ENCODE measurements around the gene PHF23. TPM values are rescaled to one million over a fixed set of nuclear protein-coding genes. Genes with fewer than 3 reads are reported as not detected.
A peak's percentile ranks its signal among the peaks of the same experiment; 100 is the strongest.
"Not testable (repeated sequence)": the region's sequence is repeated elsewhere in the genome, so short reads cannot be mapped to it uniquely, and the experiment has no call there.

Gene PHF23
- total RNA-seq, 1 donor from 2014 or later = 19.4 TPM

GRCh38 chr17:7260651-7261378, 21.6 kb upstream of the PHF23 start:
- intact Hi-C loops (cut with DNase I) = no loop called here
- ATAC-seq (ENCODE audit: poor library complexity) = peak; percentile 67
- DNase-seq = peak; percentile 36

- ATAC-seq (ENCODE audit: poor library complexity) (no peak), DNase-seq (peak; percentile 13)
- intact Hi-C loops (cut with DNase I) = no loop called here
These were observed 20.9 kb upstream of the PHF23 start for GRCh38 chr17:7260151-7260550.

GRCh38 chr17:7259555-7259889, 20.3 kb upstream of the PHF23 start:
- DNase-seq (no peak), ATAC-seq (ENCODE audit: poor library complexity) (no peak)
- intact Hi-C loops (cut with DNase I) = no loop called here

GRCh38 chr17:7258731-7259554, 19.7 kb upstream of the PHF23 start:
- intact Hi-C loops (cut with DNase I) = no loop called here
- no peak for DNase-seq
- no peak for ATAC-seq (ENCODE audit: poor library complexity)

GRCh38 chr17:7256766-7257456, 17.7 kb upstream of the PHF23 start:
- DNase-seq (no peak), ATAC-seq (ENCODE audit: poor library complexity) (no peak)
- intact Hi-C loops (cut with DNase I) = no loop called here

GRCh38 chr17:7254511-7254910, 15.3 kb upstream of the PHF23 start:
- intact Hi-C loops (cut with DNase I) = no loop called here
- DNase-seq = peak; percentile 9
- no peak for ATAC-seq (ENCODE audit: poor library complexity)

- intact Hi-C loops (cut with DNase I) = no loop called here
- no peak for DNase-seq
- no peak for ATAC-seq (ENCODE audit: poor library complexity)
These were observed 13.8 kb upstream of the PHF23 start for GRCh38 chr17:7253082-7253481.

GRCh38 chr17:7252176-7253043, 13.2 kb upstream of the PHF23 start, which contains the start of gene ELP5:
TSS of gene ELP5 (plus strand) at chr17:7252215. CDS start at chr17:7252551, 336 bp downstream.
- intact Hi-C loops (cut with DNase I) = no loop called here
- ATAC-seq (ENCODE audit: poor library complexity) = peak; percentile 82
- DNase-seq = peak; percentile 97

GRCh38 chr17:7251661-7252175, 12.5 kb upstream of the PHF23 start, which contains the start of gene CTDNEP1:
TSS of gene CTDNEP1 (minus strand) at chr17:7251734. CDS start at chr17:7251296, 438 bp downstream.
- intact Hi-C loops (cut with DNase I) = no loop called here
- DNase-seq (peak; percentile 98), ATAC-seq (ENCODE audit: poor library complexity) (peak; percentile 95)

GRCh38 chr17:7250695-7251627, 11.7 kb upstream of the PHF23 start:
- ATAC-seq (ENCODE audit: poor library complexity) = no peak
- intact Hi-C loops (cut with DNase I) = no loop called here
- DNase-seq = no peak

- ATAC-seq (ENCODE audit: poor library complexity) = no peak
- DNase-seq = no peak
- intact Hi-C loops (cut with DNase I) = no loop called here
These were observed 10.6 kb upstream of the PHF23 start for GRCh38 chr17:7249830-7250229.

GRCh38 chr17:7249214-7249613, 10.0 kb upstream of the PHF23 start:
- intact Hi-C loops (cut with DNase I) = no loop called here
- ATAC-seq (ENCODE audit: poor library complexity) = no peak
- DNase-seq = no peak

GRCh38 chr17:7248796-7249195, 9.5 kb upstream of the PHF23 start:
- ATAC-seq (ENCODE audit: poor library complexity) (no peak), DNase-seq (no peak)

GRCh38 chr17:7246779-7247178, 7.5 kb upstream of the PHF23 start:
- intact Hi-C loops (cut with DNase I) = no loop called here
- DNase-seq (no peak), ATAC-seq (ENCODE audit: poor library complexity) (no peak)

More at GRCh38 chr17:7248796-7249195, 9.5 kb upstream of the PHF23 start:
- intact Hi-C loops (cut with DNase I) = no loop called here

GRCh38 chr17:7243838-7244237, 4.6 kb upstream of the PHF23 start:
- DNase-seq; ATAC-seq (ENCODE audit: poor library complexity); intact Hi-C loops (cut with DNase I): not testable (repeated sequence)

- no peak for DNase-seq
- intact Hi-C loops (cut with DNase I) = no loop called here
- no peak for ATAC-seq (ENCODE audit: poor library complexity)
These were observed 4.1 kb upstream of the PHF23 start for GRCh38 chr17:7243453-7243729.

- intact Hi-C loops (cut with DNase I) = no loop called here
These were observed 3.6 kb upstream of the PHF23 start for GRCh38 chr17:7242717-7243452.

More at GRCh38 chr17:7242717-7243452, 3.6 kb upstream of the PHF23 start:
- DNase-seq (peak; percentile 98), ATAC-seq (ENCODE audit: poor library complexity) (peak; percentile 72)
